ENCODE data around the gene AKIRIN2.

The AKIRIN2 gene

DNA sequence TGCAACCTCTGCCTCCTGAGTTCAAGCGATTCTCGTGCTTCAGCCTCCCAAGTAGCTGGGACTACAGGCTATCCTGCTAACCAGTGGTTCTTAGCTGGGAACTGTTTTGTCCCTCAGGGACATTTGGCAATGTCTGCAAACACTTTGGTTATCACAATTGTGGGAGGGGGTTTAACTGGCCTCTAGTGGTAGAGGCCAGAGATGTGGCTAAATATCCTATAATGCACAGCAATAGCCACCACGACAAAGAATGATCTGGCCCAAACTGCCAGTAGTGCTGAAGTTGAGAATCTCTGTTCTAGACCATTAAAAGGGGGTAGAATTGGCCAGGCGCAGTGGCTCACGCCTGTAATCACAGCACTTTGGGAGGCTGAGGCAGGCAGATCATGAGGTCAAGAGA, 28.8 kb downstream of the AKIRIN2 start:
- WGBS (ENCODE audit: insufficient coverage): 100% methylated on average over 3 of the region's 5 CpGs
- no peaks in the 10 kb centered on the region for H3K9me3 ChIP-seq (ENCODE audit: control extremely low read depth in 1 of 5, control insufficient read depth in 4 of 5, insufficient read depth in 2 of 5, low read depth in 1 of 5, low read length in 4 of 5)
- ChIA-PET POLR2A (no interaction called here), CTCF (interaction anchor here (0.7 to 1.6 kb wide), 2 partner anchors 8 to 12 kb away, joined by 3 to 4 read pairs; no protein-coding TSS in a partner anchor)
- H3K27ac ChIP-seq (ENCODE audit: insufficient read depth in 1 of 2, low read depth in 1 of 2, low read length in 2 of 2, poor library complexity in 1 of 2, severe bottlenecking in 2 of 2): no peak overlapping the region
- no peaks in the 10 kb centered on the region for H3K27me3 ChIP-seq (replicated peaks in 2 of 5; ENCODE audit: control insufficient read depth in 4 of 5, insufficient read depth in 5 of 5, low read length in 4 of 5)
- peaks cover 15 to 42% (median 25%) of the 10 kb centered on the region in 4 experiments for H3K36me3 ChIP-seq (ENCODE audit: control insufficient read depth in 4 of 4, insufficient read depth in 4 of 4, low read length in 3 of 4)
- no peak overlapping the region for H3K4me3 ChIP-seq (ENCODE audit: control insufficient read depth in 1 of 7, extremely low read depth in 1 of 7, insufficient read depth in 4 of 7, low read depth in 2 of 7, low read length in 6 of 7)
- H3K4me1 ChIP-seq (ENCODE audit: control extremely low read depth in 1 of 4, control insufficient read depth in 4 of 4, insufficient read depth in 4 of 4, low read length in 3 of 4): peaks cover 0 to 9% (median 2%) of the 10 kb centered on the region in 4 experiments
- no peak for DNase-seq

DNA sequence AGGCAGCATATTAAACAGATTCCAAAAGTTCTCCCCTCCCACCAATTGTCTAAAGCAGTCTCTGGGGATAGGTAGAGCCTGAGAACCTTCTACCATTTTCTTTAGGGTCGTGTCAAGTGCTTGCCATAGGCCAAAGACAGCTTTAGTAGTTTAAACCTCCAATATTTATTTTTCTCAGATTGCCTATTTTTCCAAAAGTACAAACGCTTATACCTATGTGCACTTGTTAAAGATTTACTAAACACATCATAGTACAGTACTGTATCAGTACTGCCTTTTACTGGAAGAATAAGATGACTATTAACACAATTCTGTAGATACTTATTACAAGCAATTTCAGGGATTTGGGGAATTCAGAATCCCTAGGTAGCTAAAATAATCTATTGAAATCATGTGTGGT, 29.4 kb downstream of the AKIRIN2 start:
- Histone ChIP-seq H3K4me3 (ENCODE audit: control insufficient read depth in 1 of 7, extremely low read depth in 1 of 7, insufficient read depth in 4 of 7, low read depth in 2 of 7, low read length in 6 of 7) (no peak overlapping the region), H3K27me3 (replicated peaks in 2 of 5; ENCODE audit: control insufficient read depth in 4 of 5, insufficient read depth in 5 of 5, low read length in 4 of 5) (no peaks in the 10 kb centered on the region), H3K27ac (ENCODE audit: insufficient read depth in 1 of 2, low read depth in 1 of 2, low read length in 2 of 2, poor library complexity in 1 of 2, severe bottlenecking in 2 of 2) (no peak overlapping the region), H3K9me3 (ENCODE audit: control extremely low read depth in 1 of 5, control insufficient read depth in 4 of 5, insufficient read depth in 2 of 5, low read depth in 1 of 5, low read length in 4 of 5) (no peaks in the 10 kb centered on the region), H3K4me1 (ENCODE audit: control extremely low read depth in 1 of 4, control insufficient read depth in 4 of 4, insufficient read depth in 4 of 4, low read length in 3 of 4) (peaks cover 0 to 9% (median 2%) of the 10 kb centered on the region in 4 experiments), H3K36me3 (ENCODE audit: control insufficient read depth in 4 of 4, insufficient read depth in 4 of 4, low read length in 3 of 4) (peaks cover 13 to 39% (median 23%) of the 10 kb centered on the region in 4 experiments)
- DNase-seq: no peak
- ChIA-PET CTCF (interaction anchor here (0.7 to 1.6 kb wide), 2 partner anchors 9 to 12 kb away, joined by 3 to 4 read pairs; no protein-coding TSS in a partner anchor), POLR2A (no interaction called here)
- 100% methylated on average over 1 of the region's 2 CpGs for WGBS (ENCODE audit: insufficient coverage)

DNA sequence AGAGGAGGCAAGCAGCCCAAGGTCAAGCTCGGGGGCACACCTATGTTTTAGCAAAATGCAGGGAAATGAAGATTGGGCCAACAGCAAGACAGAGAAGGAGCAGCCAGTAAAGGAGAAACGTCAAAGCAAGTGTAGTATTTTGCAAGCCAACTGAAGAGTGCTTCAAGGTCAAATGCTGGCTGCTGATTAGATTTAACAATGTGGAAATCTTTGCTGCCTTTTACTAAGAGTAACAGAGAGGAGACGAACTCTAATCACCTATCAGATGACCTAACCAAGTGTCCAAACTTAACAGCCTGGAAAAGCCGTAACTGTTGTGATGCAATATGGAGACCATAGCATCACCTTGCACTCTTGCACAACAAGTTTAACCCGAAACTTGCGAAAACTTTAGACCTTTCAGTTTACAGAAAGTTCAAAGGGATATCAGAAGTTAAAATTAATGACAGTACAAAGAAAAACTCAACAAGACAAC, 30.4 kb downstream of the AKIRIN2 start:
- ChIA-PET CTCF (interaction anchor here (1.3 to 1.6 kb wide), 2 partner anchors 10 to 18 kb away, joined by 3 to 4 read pairs; no protein-coding TSS in a partner anchor), POLR2A (no interaction called here)
- no peak overlapping the region for H3K4me3 ChIP-seq (ENCODE audit: control insufficient read depth in 1 of 7, extremely low read depth in 1 of 7, insufficient read depth in 4 of 7, low read depth in 2 of 7, low read length in 6 of 7)
- no peaks in the 10 kb centered on the region for H3K9me3 ChIP-seq (ENCODE audit: control extremely low read depth in 1 of 5, control insufficient read depth in 4 of 5, insufficient read depth in 2 of 5, low read depth in 1 of 5, low read length in 4 of 5)
- 86% methylated on average over 3 of the region's 6 CpGs for WGBS (ENCODE audit: insufficient coverage)
- peaks cover 11 to 30% (median 21%) of the 10 kb centered on the region in 4 experiments for H3K36me3 ChIP-seq (ENCODE audit: control insufficient read depth in 4 of 4, insufficient read depth in 4 of 4, low read length in 3 of 4)
- H3K4me1 ChIP-seq (ENCODE audit: control extremely low read depth in 1 of 4, control insufficient read depth in 4 of 4, insufficient read depth in 4 of 4, low read length in 3 of 4): peaks cover 0 to 9% (median 2%) of the 10 kb centered on the region in 4 experiments
- no peak for DNase-seq
- no peak overlapping the region for H3K27ac ChIP-seq (ENCODE audit: insufficient read depth in 1 of 2, low read depth in 1 of 2, low read length in 2 of 2, poor library complexity in 1 of 2, severe bottlenecking in 2 of 2)
- H3K27me3 ChIP-seq (replicated peaks in 2 of 5; ENCODE audit: control insufficient read depth in 4 of 5, insufficient read depth in 5 of 5, low read length in 4 of 5): no peaks in the 10 kb centered on the region

DNA sequence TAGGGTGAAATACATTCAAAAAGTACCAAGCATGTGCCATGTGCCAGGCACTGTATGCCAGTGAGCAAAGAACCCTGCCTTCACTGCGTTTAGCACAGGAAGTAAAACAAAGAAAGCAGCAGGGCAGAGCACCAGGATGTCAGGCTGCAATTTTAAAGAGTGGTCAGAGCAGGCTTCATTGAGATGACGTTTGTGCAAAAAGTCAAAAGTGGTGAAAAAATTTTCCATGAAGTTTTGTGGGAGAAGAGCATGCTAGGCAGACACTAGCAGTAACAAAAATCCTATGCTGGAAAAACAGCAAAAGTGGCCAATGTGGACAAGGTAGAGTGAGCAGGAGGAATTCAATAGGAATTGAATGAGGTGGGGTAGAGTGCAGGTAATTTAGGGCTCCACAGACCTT, 31.3 kb downstream of the AKIRIN2 start:
- POLR2A ChIA-PET: no interaction called here
- Histone ChIP-seq H3K4me1 (ENCODE audit: control extremely low read depth in 1 of 4, control insufficient read depth in 4 of 4, insufficient read depth in 4 of 4, low read length in 3 of 4) (peaks cover 0 to 9% (median 2%) of the 10 kb centered on the region in 4 experiments), H3K36me3 (ENCODE audit: control insufficient read depth in 4 of 4, insufficient read depth in 4 of 4, low read length in 3 of 4) (peaks cover 10 to 26% (median 21%) of the 10 kb centered on the region in 4 experiments), H3K4me3 (ENCODE audit: control insufficient read depth in 1 of 7, extremely low read depth in 1 of 7, insufficient read depth in 4 of 7, low read depth in 2 of 7, low read length in 6 of 7) (no peak overlapping the region), H3K9me3 (ENCODE audit: control extremely low read depth in 1 of 5, control insufficient read depth in 4 of 5, insufficient read depth in 2 of 5, low read depth in 1 of 5, low read length in 4 of 5) (no peaks in the 10 kb centered on the region), H3K27ac (ENCODE audit: insufficient read depth in 1 of 2, low read depth in 1 of 2, low read length in 2 of 2, poor library complexity in 1 of 2, severe bottlenecking in 2 of 2) (no peak overlapping the region), H3K27me3 (replicated peaks in 2 of 5; ENCODE audit: control insufficient read depth in 4 of 5, insufficient read depth in 5 of 5, low read length in 4 of 5) (no peaks in the 10 kb centered on the region)
- 40% methylated on average over 2 of the region's 2 CpGs for WGBS (ENCODE audit: insufficient coverage)
- no peak for DNase-seq
- CTCF ChIA-PET: interaction anchor here (1.3 kb wide), 1 partner anchor 17 kb away, joined by 3 read pairs; no protein-coding TSS in a partner anchor

DNA sequence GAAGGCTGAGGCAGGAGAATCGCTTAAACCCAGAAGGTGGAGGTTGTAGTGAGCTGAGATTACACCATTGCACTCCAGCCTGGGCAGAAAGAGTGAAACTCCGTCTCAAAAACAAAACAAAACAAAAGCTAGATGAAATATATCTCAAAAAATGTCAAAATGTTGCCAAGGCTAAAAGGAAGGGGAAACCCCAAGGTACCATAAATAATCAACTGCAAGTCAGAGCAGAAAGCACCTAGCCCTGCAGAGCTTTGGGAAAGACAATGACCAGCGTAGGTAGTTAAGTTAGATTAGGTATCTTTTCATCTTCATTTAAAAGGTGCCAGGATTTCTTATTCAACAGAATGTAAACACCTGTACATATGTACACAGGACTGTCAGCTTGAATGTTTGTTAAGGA, 33.0 kb downstream of the AKIRIN2 start:
- CTCF ChIA-PET: interaction anchor here (0.6 to 2.0 kb wide), 3 partner anchors 11 to 1099 kb away, joined by 3 to 7 read pairs (median 3); no protein-coding TSS in a partner anchor

DNA sequence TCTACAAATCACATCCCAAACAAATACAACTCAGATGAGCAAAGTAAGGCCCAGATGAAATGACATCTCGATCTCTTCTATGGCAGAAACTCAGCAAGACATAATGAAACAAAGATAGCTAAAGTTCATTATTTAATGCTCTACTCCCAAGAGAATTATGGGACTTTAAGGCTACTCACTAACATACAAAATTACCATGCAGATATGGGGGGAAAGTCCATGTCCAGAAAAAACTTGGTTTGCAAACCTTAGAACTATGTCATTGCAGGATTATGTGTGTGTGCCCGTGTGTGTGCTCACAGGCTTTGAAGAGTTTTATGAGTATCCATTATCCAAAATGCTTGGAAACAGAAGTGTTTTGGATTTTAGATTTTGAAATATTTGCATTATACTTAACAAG, 34.0 kb downstream of the AKIRIN2 start:
- WGBS (ENCODE audit: insufficient coverage): 100% methylated on average over 1 of the region's 2 CpGs
- ChIA-PET POLR2A (no interaction called here), CTCF (interaction anchor here (2.0 kb wide), 1 partner anchor 12 kb away, joined by 7 read pairs; no protein-coding TSS in a partner anchor)
- peaks cover 3 to 23% (median 11%) of the 10 kb centered on the region in 4 experiments for H3K36me3 ChIP-seq (ENCODE audit: control insufficient read depth in 4 of 4, insufficient read depth in 4 of 4, low read length in 3 of 4)
- H3K27ac ChIP-seq (ENCODE audit: insufficient read depth in 1 of 2, low read depth in 1 of 2, low read length in 2 of 2, poor library complexity in 1 of 2, severe bottlenecking in 2 of 2): no peak overlapping the region
- no peaks in the 10 kb centered on the region for H3K27me3 ChIP-seq (replicated peaks in 2 of 5; ENCODE audit: control insufficient read depth in 4 of 5, insufficient read depth in 5 of 5, low read length in 4 of 5)
- no peaks in the 10 kb centered on the region for H3K9me3 ChIP-seq (ENCODE audit: control extremely low read depth in 1 of 5, control insufficient read depth in 4 of 5, insufficient read depth in 2 of 5, low read depth in 1 of 5, low read length in 4 of 5)
- DNase-seq: no peak
- no peak overlapping the region for H3K4me3 ChIP-seq (ENCODE audit: control insufficient read depth in 1 of 7, extremely low read depth in 1 of 7, insufficient read depth in 4 of 7, low read depth in 2 of 7, low read length in 6 of 7)
- peaks cover 0 to 9% (median 2%) of the 10 kb centered on the region in 4 experiments for H3K4me1 ChIP-seq (ENCODE audit: control extremely low read depth in 1 of 4, control insufficient read depth in 4 of 4, insufficient read depth in 4 of 4, low read length in 3 of 4)

More for the DNA sequence above, 33.0 kb downstream of the AKIRIN2 start:
- H3K27ac ChIP-seq (ENCODE audit: insufficient read depth in 1 of 2, low read depth in 1 of 2, low read length in 2 of 2, poor library complexity in 1 of 2, severe bottlenecking in 2 of 2): no peak overlapping the region
- no peak overlapping the region for H3K4me3 ChIP-seq (ENCODE audit: control insufficient read depth in 1 of 7, extremely low read depth in 1 of 7, insufficient read depth in 4 of 7, low read depth in 2 of 7, low read length in 6 of 7)
- DNase-seq: no peak
- WGBS (ENCODE audit: insufficient coverage): 57% methylated on average over 1 of the region's 3 CpGs
- H3K9me3 ChIP-seq (ENCODE audit: control extremely low read depth in 1 of 5, control insufficient read depth in 4 of 5, insufficient read depth in 2 of 5, low read depth in 1 of 5, low read length in 4 of 5): no peaks in the 10 kb centered on the region
- H3K27me3 ChIP-seq (replicated peaks in 2 of 5; ENCODE audit: control insufficient read depth in 4 of 5, insufficient read depth in 5 of 5, low read length in 4 of 5): no peaks in the 10 kb centered on the region
- POLR2A ChIA-PET: no interaction called here
- peaks cover 5 to 20% (median 15%) of the 10 kb centered on the region in 4 experiments for H3K36me3 ChIP-seq (ENCODE audit: control insufficient read depth in 4 of 4, insufficient read depth in 4 of 4, low read length in 3 of 4)
- H3K4me1 ChIP-seq (ENCODE audit: control extremely low read depth in 1 of 4, control insufficient read depth in 4 of 4, insufficient read depth in 4 of 4, low read length in 3 of 4): peaks cover 0 to 9% (median 2%) of the 10 kb centered on the region in 4 experiments

DNA sequence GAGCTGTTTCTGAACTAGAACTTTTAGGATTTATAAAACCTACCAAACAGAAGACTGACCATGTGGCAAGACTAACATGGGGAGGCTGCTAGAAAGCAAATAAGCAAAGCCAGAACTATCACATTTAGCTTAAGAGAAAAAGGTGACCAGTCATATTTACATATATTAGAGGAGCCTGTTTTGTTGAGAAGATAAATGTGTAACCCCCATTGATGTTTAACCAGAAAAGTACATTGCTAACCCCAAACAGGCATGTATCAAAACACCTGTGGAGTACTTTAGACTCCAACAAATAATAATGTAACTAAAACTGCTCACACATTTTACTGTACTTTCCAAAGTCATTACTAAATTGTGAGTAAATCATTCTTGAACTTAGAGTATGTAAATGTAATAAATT, 35.0 kb downstream of the AKIRIN2 start:
- Histone ChIP-seq H3K9me3 (ENCODE audit: control extremely low read depth in 1 of 5, control insufficient read depth in 4 of 5, insufficient read depth in 2 of 5, low read depth in 1 of 5, low read length in 4 of 5) (no peaks in the 10 kb centered on the region), H3K27ac (ENCODE audit: insufficient read depth in 1 of 2, low read depth in 1 of 2, low read length in 2 of 2, poor library complexity in 1 of 2, severe bottlenecking in 2 of 2) (peak overlapping the region in 1 of 2 experiments; percentile 7), H3K36me3 (ENCODE audit: control insufficient read depth in 4 of 4, insufficient read depth in 4 of 4, low read length in 3 of 4) (peaks cover 0 to 20% (median 9%) of the 10 kb centered on the region in 4 experiments), H3K4me3 (ENCODE audit: control insufficient read depth in 1 of 7, extremely low read depth in 1 of 7, insufficient read depth in 4 of 7, low read depth in 2 of 7, low read length in 6 of 7) (no peak overlapping the region), H3K27me3 (replicated peaks in 2 of 5; ENCODE audit: control insufficient read depth in 4 of 5, insufficient read depth in 5 of 5, low read length in 4 of 5) (no peaks in the 10 kb centered on the region), H3K4me1 (ENCODE audit: control extremely low read depth in 1 of 4, control insufficient read depth in 4 of 4, insufficient read depth in 4 of 4, low read length in 3 of 4) (peaks cover 0 to 9% (median 2%) of the 10 kb centered on the region in 4 experiments)
- no peak for DNase-seq
- ChIA-PET CTCF (no interaction called here), POLR2A (no interaction called here)

All from common myeloid progenitor, CD34-positive (primary cell).